Naive thymus-derived CD8-positive, alpha-beta T cell (primary cell): Measurements from ENCODE around the gene B4GALT2. TPM values are rescaled to one million over a fixed set of nuclear protein-coding genes. Genes with fewer than 3 reads are reported as not detected.

Source experiments
- ATAC-seq, 2 donors: fragments of 150-1000 bp; cut with Tn5 transposase in 1 of 2; sonication (Bioruptor Pico), chemical (Tn5 transposase) in 1 of 2; 1 replicate in 1 of 2; 2 replicates in 1 of 2; pipeline ENCODE4 v1.10.0; 2021; ENCODE audit warnings: mild to moderate bottlenecking in 2 of 2, moderate library complexity in 2 of 2
- POLR2A ChIA-PET: fragments of 350-600 bp; sonication (Branson Sonifier 250); formaldehyde crosslinking; loops from one replicate; lab custom pipeline; 2021; ENCODE audit warnings: antibody characterized with exemption; lab: Charles Lee
- DNase-seq, 10 donors: peaks; one replicate each; pipeline versions ENCODE4 v3.0.0 to v3.0.0-alpha.2; 2020 to 2022
- H3K27ac Mint-ChIP-seq, 10 donors: one replicate each; pipeline ENCODE4 v1.8.0; 2020 to 2022; ENCODE audit warnings: mild to moderate bottlenecking in 10 of 10, mixed read lengths in 10 of 10, moderate library complexity in 4 of 10, inconsistent platforms in 1 of 10
- H3K27me3 Mint-ChIP-seq, 5 donors: one replicate each; pipeline ENCODE4 v1.8.0; 2021 to 2022; ENCODE audit warnings: mixed read lengths in 5 of 5
- H3K36me3 Mint-ChIP-seq, 3 donors: one replicate each; pipeline ENCODE4 v1.8.0; 2020 to 2022; ENCODE audit warnings: mixed read lengths in 3 of 3, mild to moderate bottlenecking in 2 of 3, inconsistent platforms in 1 of 3
- H3K4me1 Mint-ChIP-seq, 4 donors: one replicate each; pipeline ENCODE4 v1.8.0; 2021 to 2022; ENCODE audit warnings: mixed read lengths in 4 of 4
- H3K4me3 Mint-ChIP-seq, 10 donors: one replicate each; pipeline ENCODE4 v1.8.0; 2020 to 2022; ENCODE audit warnings: mild to moderate bottlenecking in 10 of 10, mixed read lengths in 10 of 10, moderate library complexity in 6 of 10, inconsistent platforms in 1 of 10
- H3K9me3 Mint-ChIP-seq, 9 donors: one replicate each; pipeline ENCODE4 v1.8.0; 2020 to 2022; ENCODE audit warnings: mixed read lengths in 9 of 9, mild to moderate bottlenecking in 3 of 9, inconsistent platforms in 1 of 9, moderate library complexity in 1 of 9
- polyA plus RNA-seq, 3 donors: library from polyadenylated mRNA; unstranded; fragments of 300-500 nt; fragmentation: Illumina TruSeq; gene quantifications; one replicate each; pipeline ENCODE4 v1.2.3, GENCODE V29; 2021
- total RNA-seq, 8 experiments: library from RNA in 2 of 8; stranded (reverse) in 2 of 8; gene quantifications; one replicate each; pipeline ENCODE4 v1.2.3 and lab custom pipeline; 2021 to 2026

Gene B4GALT2
- total and polyA plus RNA-seq, 5 experiments from 2014 or later: 0.11 to 0.83 (median 0.32) TPM; not detected in 1

DNA sequence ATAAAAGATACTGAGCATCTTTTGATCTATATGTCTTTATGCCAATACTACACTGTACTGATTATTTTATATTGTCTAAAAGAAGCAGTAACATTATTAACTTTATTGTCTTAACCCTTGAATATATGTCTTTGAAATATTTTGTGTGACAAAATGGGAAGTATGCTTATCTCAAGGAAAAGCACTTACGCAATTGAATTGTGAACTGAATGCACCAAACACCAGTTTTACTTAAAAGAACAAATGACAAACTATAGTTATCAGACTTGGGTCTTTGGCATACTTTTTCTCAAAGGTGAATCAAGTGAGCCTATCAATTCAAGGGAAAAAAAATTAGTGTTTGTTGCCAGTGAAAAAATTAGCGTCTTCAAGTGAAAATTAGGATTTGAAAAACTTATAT, 61.4 kb downstream of the B4GALT2 start:
- Mint-ChIP-seq H3K27me3 (peaks cover 0 to 11% (median 4%) of the 10 kb centered on the region in 5 donors), H3K27ac (no peak overlapping the region), H3K36me3 (no peaks in the 10 kb centered on the region), H3K4me3 (no peak overlapping the region), H3K9me3 (no peaks in the 10 kb centered on the region), H3K4me1 (no peaks in the 10 kb centered on the region)
- ATAC-seq (no peak), DNase-seq (no peak)
- POLR2A ChIA-PET: no interaction called here

Other genes starting within 250 kb of the B4GALT2 start
- gene ARTN, start 45.4 kb upstream of the B4GALT2 start, total RNA-seq: under 1 TPM; 0.25 to 0.96 TPM
- gene ARTN, start 45.4 kb upstream of the B4GALT2 start, polyA plus RNA-seq: not detected
- gene IPO13, start 32.3 kb upstream of the B4GALT2 start, total RNA-seq: 10 to 100 TPM; 20.5 to 24.1 TPM
- gene IPO13, start 32.3 kb upstream of the B4GALT2 start, polyA plus RNA-seq: 10 to 100 TPM; 13.8 to 14.5 (median 14.4) TPM
- 10 to 100 TPM; 34.5 to 37.7 TPM for gene DPH2, start 9.2 kb upstream of the B4GALT2 start, total RNA-seq
- 10 to 100 TPM; 30.2 to 40.4 (median 35.7) TPM for gene DPH2, start 9.2 kb upstream of the B4GALT2 start, polyA plus RNA-seq
- gene ATP6V0B, start 4.2 kb upstream of the B4GALT2 start, total RNA-seq: 10 to 100 TPM; 55.8 to 59.6 TPM
- gene ATP6V0B, start 4.2 kb upstream of the B4GALT2 start, polyA plus RNA-seq: 100 to 1,000 TPM; 149 to 213 (median 166) TPM
- 1 to 10 TPM; 1.9 to 2.5 TPM for gene CCDC24, start 12.4 kb downstream of the B4GALT2 start, total RNA-seq
- under 1 TPM in 2 of 3 donors, not detected in 1; 0.29 to 0.61 TPM for gene CCDC24, start 12.4 kb downstream of the B4GALT2 start, polyA plus RNA-seq
- 1 to 10 TPM; 1.7 to 3.4 TPM for gene SLC6A9, start 52.3 kb downstream of the B4GALT2 start, total RNA-seq
- not detected for gene SLC6A9, start 52.3 kb downstream of the B4GALT2 start, polyA plus RNA-seq
- not detected for gene KLF17, start 139.6 kb downstream of the B4GALT2 start, total RNA-seq
- gene KLF17, start 139.6 kb downstream of the B4GALT2 start, polyA plus RNA-seq: not detected
- gene KLF18, start 162.4 kb downstream of the B4GALT2 start, total RNA-seq: not detected
- not detected for gene KLF18, start 162.4 kb downstream of the B4GALT2 start, polyA plus RNA-seq
- 10 to 100 TPM; 95.2 to 96.0 TPM for gene DMAP1, start 234.3 kb downstream of the B4GALT2 start, total RNA-seq
- gene DMAP1, start 234.3 kb downstream of the B4GALT2 start, polyA plus RNA-seq: 10 to 100 TPM; 32.6 to 44.4 (median 42.3) TPM